ENCODE measurements around the gene CRTAC1.

GRCh38 chr10:97926055-97926454 is 104.4 kb downstream of the CRTAC1 start:
- no peak for TF ChIP-seq CTCF (IDR thresholded peaks at IDR 0.05 in 8 of 11, conservative IDR thresholded peaks at IDR 0.05 in 3 of 11)
- TF ChIP-seq POLR2AphosphoS5 (IDR thresholded peaks at IDR 0.05), result no peak
- TF ChIP-seq POLR2A (IDR thresholded peaks at IDR 0.05), result no peak

Measured in spleen (tissue), 7 donors.